Measurements from ENCODE around the gene PIAS1.

PIAS1 gene

GRCh38 chr15:68063606-68064005 is 9.5 kb downstream of the PIAS1 start:
- no peak for DNase-seq

GRCh38 chr15:68073576-68074288 is 19.6 kb downstream of the PIAS1 start:
- no peak for DNase-seq

GRCh38 chr15:68075764-68076385 is 21.8 kb downstream of the PIAS1 start:
- no peak for DNase-seq

GRCh38 chr15:68078365-68078764 is 24.2 kb downstream of the PIAS1 start:
- DNase-seq: no peak

GRCh38 chr15:68080334-68080733 is 26.2 kb downstream of the PIAS1 start:
- DNase-seq: no peak

- no peak for DNase-seq
Observed at GRCh38 chr15:68080783-68081182, 26.7 kb downstream of the PIAS1 start.

- no peak for DNase-seq
Observed at GRCh38 chr15:68081869-68082505, 27.9 kb downstream of the PIAS1 start.

GRCh38 chr15:68082735-68083134 is 28.6 kb downstream of the PIAS1 start:
- no peak for DNase-seq

GRCh38 chr15:68083463-68083862 is 29.3 kb downstream of the PIAS1 start:
- DNase-seq: no peak

GRCh38 chr15:68085052-68085451 is 30.9 kb downstream of the PIAS1 start:
- no peak for DNase-seq

- no peak for DNase-seq
Observed at GRCh38 chr15:68091743-68092142, 37.6 kb downstream of the PIAS1 start.

- DNase-seq: no peak
Observed at GRCh38 chr15:68096099-68096498, 42.0 kb downstream of the PIAS1 start.

GRCh38 chr15:68097029-68097428 is 42.9 kb downstream of the PIAS1 start:
- DNase-seq: no peak

- no peak for DNase-seq
Observed at GRCh38 chr15:68098465-68098864, 44.4 kb downstream of the PIAS1 start.

GRCh38 chr15:68100194-68100593 is 46.1 kb downstream of the PIAS1 start:
- no peak for DNase-seq

GRCh38 chr15:68103603-68104002 is 49.5 kb downstream of the PIAS1 start:
- DNase-seq: no peak

- DNase-seq: no peak
Observed at GRCh38 chr15:68106656-68107055, 52.5 kb downstream of the PIAS1 start.

GRCh38 chr15:68107142-68107541 is 53.0 kb downstream of the PIAS1 start:
- no peak for DNase-seq

GRCh38 chr15:68112706-68113105 is 58.6 kb downstream of the PIAS1 start:
- DNase-seq: no peak

- no peak for DNase-seq
Observed at GRCh38 chr15:68113273-68113672, 59.2 kb downstream of the PIAS1 start.

- DNase-seq: no peak
Observed at GRCh38 chr15:68113751-68114150, 59.6 kb downstream of the PIAS1 start.

GRCh38 chr15:68114356-68114755 is 60.2 kb downstream of the PIAS1 start:
- no peak for DNase-seq

- DNase-seq: no peak
Observed at GRCh38 chr15:68114840-68115239, 60.7 kb downstream of the PIAS1 start.

- no peak for DNase-seq
Observed at GRCh38 chr15:68124700-68125099, 70.6 kb downstream of the PIAS1 start.
